ENCODE measurements around the gene FBXW10B.
"Not testable (repeated sequence)": the region's sequence is repeated elsewhere in the genome, so short reads cannot be mapped to it uniquely, and the experiment has no call there.

The FBXW10B gene

GRCh38 chr17:15619331-15620058 lies at the start of gene FBXW10B:
TSS of gene FBXW10B (minus strand) at chr17:15619704. CDS start at chr17:15619512, 192 bp downstream.
- not testable (repeated sequence) for DNase-seq (ENCODE audit: low read depth)

GRCh38 chr17:15663691-15664090 lies 44.2 kb upstream of the FBXW10B start:
- DNase-seq (ENCODE audit: low read depth): no peak

GRCh38 chr17:15663176-15663575 lies 43.7 kb upstream of the FBXW10B start:
- no peak for DNase-seq (ENCODE audit: low read depth)

GRCh38 chr17:15662681-15663080 lies 43.2 kb upstream of the FBXW10B start:
- no peak for DNase-seq (ENCODE audit: low read depth)

- DNase-seq (ENCODE audit: low read depth): no peak
These were observed 40.6 kb upstream of the FBXW10B start for GRCh38 chr17:15660077-15660476.

GRCh38 chr17:15659663-15660062 lies 40.2 kb upstream of the FBXW10B start:
- DNase-seq (ENCODE audit: low read depth): no peak

- no peak for DNase-seq (ENCODE audit: low read depth)
These were observed 39.7 kb upstream of the FBXW10B start for GRCh38 chr17:15659236-15659635.

GRCh38 chr17:15658296-15658695 lies 38.8 kb upstream of the FBXW10B start:
- DNase-seq (ENCODE audit: low read depth): peak; percentile 19

- DNase-seq (ENCODE audit: low read depth): no peak
These were observed 38.4 kb upstream of the FBXW10B start for GRCh38 chr17:15657868-15658267.

- DNase-seq (ENCODE audit: low read depth): no peak
These were observed 35.5 kb upstream of the FBXW10B start for GRCh38 chr17:15654886-15655561.

GRCh38 chr17:15654401-15654800 lies 34.9 kb upstream of the FBXW10B start:
- not testable (repeated sequence) for DNase-seq (ENCODE audit: low read depth)

- no peak for DNase-seq (ENCODE audit: low read depth)
These were observed 33.5 kb upstream of the FBXW10B start for GRCh38 chr17:15652960-15653359.

GRCh38 chr17:15651583-15652110 lies 32.1 kb upstream of the FBXW10B start:
- DNase-seq (ENCODE audit: low read depth): peak; percentile 99

GRCh38 chr17:15650741-15651582 lies 31.5 kb upstream of the FBXW10B start:
- DNase-seq (ENCODE audit: low read depth): peak; percentile 23

- DNase-seq (ENCODE audit: low read depth): peak; percentile 62
These were observed 30.4 kb upstream of the FBXW10B start for GRCh38 chr17:15649861-15650421.

GRCh38 chr17:15648386-15648785 lies 28.9 kb upstream of the FBXW10B start:
- DNase-seq (ENCODE audit: low read depth): no peak

- DNase-seq (ENCODE audit: low read depth): peak; percentile 63
These were observed 26.4 kb upstream of the FBXW10B start for GRCh38 chr17:15645942-15646312.

GRCh38 chr17:15645099-15645941 lies 25.8 kb upstream of the FBXW10B start:
- DNase-seq (ENCODE audit: low read depth): peak; percentile 65

- DNase-seq (ENCODE audit: low read depth): not testable (repeated sequence)
These were observed 23.2 kb upstream of the FBXW10B start for GRCh38 chr17:15642505-15643251.

GRCh38 chr17:15642014-15642413 lies 22.5 kb upstream of the FBXW10B start:
- DNase-seq (ENCODE audit: low read depth): not testable (repeated sequence)

Data from ELR (cell line).